ENCODE results near the gene MEX3A. TPM values are rescaled to one million over a fixed set of nuclear protein-coding genes. Genes with fewer than 3 reads are reported as not detected.

The MEX3A gene
- total and polyA plus RNA-seq, 10 of the 15 experiments (the other 5 are each of a cell fraction or from before 2014, with no cell fraction given): 0.11 to 5.1 (median 1.7) TPM

DNA sequence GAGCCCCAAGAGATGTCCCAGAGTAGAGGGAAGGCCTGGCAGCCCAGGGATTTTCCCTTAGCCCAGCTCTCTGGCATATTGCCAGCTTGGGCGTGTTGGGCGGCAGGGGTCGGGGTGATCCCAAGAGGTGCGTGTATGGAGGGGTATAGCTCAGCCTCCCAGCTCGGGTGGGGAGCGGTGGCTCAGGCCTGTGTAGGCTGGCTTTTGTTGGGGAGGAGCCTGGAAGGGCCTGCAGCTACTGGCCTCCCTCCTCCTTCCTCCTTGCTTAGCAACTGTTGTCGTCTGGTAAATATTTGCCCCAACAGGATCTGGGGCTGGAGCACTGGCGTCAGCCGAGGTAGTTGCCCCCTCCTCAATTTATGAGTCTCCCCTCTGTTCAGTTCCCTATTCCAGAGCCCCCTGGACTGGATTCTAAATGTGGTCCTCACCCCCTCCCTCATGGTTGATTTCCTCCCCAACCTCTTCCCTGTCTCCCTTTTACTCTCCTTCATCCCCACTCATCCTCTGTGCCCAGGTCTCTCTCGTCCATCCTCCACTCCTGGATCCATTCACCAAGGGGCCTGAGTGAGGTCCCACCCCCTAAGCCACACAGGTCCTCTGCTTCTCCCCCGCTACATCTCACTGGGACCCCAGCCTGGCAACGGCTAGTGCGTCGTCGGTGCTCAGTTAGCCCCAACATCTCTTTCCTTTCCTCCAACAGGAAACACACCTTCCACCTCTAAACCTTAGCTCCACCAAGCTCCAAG is 22.0 kb upstream of the MEX3A start (continued):
- TF ChIP-seq, protein P1, sequence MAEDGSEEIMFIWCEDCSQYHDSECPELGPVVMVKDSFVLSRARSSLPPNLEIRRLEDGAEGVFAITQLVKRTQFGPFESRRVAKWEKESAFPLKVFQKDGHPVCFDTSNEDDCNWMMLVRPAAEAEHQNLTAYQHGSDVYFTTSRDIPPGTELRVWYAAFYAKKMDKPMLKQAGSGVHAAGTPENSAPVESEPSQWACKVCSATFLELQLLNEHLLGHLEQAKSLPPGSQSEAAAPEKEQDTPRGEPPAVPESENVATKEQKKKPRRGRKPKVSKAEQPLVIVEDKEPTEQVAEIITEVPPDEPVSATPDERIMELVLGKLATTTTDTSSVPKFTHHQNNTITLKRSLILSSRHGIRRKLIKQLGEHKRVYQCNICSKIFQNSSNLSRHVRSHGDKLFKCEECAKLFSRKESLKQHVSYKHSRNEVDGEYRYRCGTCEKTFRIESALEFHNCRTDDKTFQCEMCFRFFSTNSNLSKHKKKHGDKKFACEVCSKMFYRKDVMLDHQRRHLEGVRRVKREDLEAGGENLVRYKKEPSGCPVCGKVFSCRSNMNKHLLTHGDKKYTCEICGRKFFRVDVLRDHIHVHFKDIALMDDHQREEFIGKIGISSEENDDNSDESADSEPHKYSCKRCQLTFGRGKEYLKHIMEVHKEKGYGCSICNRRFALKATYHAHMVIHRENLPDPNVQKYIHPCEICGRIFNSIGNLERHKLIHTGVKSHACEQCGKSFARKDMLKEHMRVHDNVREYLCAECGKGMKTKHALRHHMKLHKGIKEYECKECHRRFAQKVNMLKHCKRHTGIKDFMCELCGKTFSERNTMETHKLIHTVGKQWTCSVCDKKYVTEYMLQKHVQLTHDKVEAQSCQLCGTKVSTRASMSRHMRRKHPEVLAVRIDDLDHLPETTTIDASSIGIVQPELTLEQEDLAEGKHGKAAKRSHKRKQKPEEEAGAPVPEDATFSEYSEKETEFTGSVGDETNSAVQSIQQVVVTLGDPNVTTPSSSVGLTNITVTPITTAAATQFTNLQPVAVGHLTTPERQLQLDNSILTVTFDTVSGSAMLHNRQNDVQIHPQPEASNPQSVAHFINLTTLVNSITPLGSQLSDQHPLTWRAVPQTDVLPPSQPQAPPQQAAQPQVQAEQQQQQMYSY (CRISPR knock-in tag; IDR thresholded peaks at IDR 0.05): no peak
- no peak for TF ChIP-seq PAX5 (IDR thresholded peaks at IDR 0.05; ENCODE audit: borderline replicate concordance, low read depth, low read length)
- TF ChIP-seq ZBED1 (IDR thresholded peaks at IDR 0.05; ENCODE audit: borderline replicate concordance): no peak
- TF ChIP-seq BMI1 (IDR thresholded peaks at IDR 0.05; ENCODE audit: borderline replicate concordance): no peak
- no peak for TF ChIP-seq CREB1 (IDR thresholded peaks at IDR 0.05; ENCODE audit: low read depth)
- TF ChIP-seq, protein P2, sequence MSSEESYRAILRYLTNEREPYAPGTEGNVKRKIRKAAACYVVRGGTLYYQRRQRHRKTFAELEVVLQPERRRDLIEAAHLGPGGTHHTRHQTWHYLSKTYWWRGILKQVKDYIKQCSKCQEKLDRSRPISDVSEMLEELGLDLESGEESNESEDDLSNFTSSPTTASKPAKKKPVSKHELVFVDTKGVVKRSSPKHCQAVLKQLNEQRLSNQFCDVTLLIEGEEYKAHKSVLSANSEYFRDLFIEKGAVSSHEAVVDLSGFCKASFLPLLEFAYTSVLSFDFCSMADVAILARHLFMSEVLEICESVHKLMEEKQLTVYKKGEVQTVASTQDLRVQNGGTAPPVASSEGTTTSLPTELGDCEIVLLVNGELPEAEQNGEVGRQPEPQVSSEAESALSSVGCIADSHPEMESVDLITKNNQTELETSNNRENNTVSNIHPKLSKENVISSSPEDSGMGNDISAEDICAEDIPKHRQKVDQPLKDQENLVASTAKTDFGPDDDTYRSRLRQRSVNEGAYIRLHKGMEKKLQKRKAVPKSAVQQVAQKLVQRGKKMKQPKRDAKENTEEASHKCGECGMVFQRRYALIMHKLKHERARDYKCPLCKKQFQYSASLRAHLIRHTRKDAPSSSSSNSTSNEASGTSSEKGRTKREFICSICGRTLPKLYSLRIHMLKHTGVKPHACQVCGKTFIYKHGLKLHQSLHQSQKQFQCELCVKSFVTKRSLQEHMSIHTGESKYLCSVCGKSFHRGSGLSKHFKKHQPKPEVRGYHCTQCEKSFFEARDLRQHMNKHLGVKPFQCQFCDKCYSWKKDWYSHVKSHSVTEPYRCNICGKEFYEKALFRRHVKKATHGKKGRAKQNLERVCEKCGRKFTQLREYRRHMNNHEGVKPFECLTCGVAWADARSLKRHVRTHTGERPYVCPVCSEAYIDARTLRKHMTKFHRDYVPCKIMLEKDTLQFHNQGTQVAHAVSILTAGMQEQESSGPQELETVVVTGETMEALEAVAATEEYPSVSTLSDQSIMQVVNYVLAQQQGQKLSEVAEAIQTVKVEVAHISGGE (CRISPR knock-in tag; IDR thresholded peaks at IDR 0.05): no peak
- 0 out of 2 replicates have a peak, but pooled peaks have one; percentile 36 for TF ChIP-seq MLLT1 (IDR thresholded peaks at IDR 0.05)
- TF ChIP-seq TARDBP (IDR thresholded peaks at IDR 0.05; ENCODE audit: borderline replicate concordance): no peak
- TF ChIP-seq MXI1 (IDR thresholded peaks at IDR 0.05; ENCODE audit: low read depth, low read length): no peak
- TF ChIP-seq EED (IDR thresholded peaks at IDR 0.05; ENCODE audit: low read depth): 0 out of 2 replicates have a peak, but pooled peaks have one; percentile 16
- TF ChIP-seq ETV6 (conservative IDR thresholded peaks at IDR 0.05 in 1 of 2, IDR thresholded peaks at IDR 0.05 in 1 of 2; ENCODE audit: borderline replicate concordance in 1 of 2, low read depth in 1 of 2): no peak
- TF ChIP-seq BACH1 (IDR thresholded peaks at IDR 0.05; ENCODE audit: borderline replicate concordance): no peak
- no peak for TF ChIP-seq RAD21 (IDR thresholded peaks at IDR 0.05; ENCODE audit: insufficient read depth, low read depth, low read length)
- no peak for TF ChIP-seq FOXK2 (IDR thresholded peaks at IDR 0.05)
- no peak for TF ChIP-seq PBX3 (IDR thresholded peaks at IDR 0.05; ENCODE audit: insufficient replicate concordance, low read depth, low read length)
- TF ChIP-seq TBL1XR1 (IDR thresholded peaks at IDR 0.05; ENCODE audit: low read depth, low read length): no peak
- TF ChIP-seq MTA2 (IDR thresholded peaks at IDR 0.05; ENCODE audit: low read depth): 0 out of 2 replicates have a peak, but pooled peaks have one; percentile 7
- no peak for TF ChIP-seq KLF5 (IDR thresholded peaks at IDR 0.05; ENCODE audit: partially characterized antibody)

All from GM12878 (cell line).